Natural killer cell (primary cell): ENCODE results near the gene AUTS2. TPM values are rescaled to one million over a fixed set of nuclear protein-coding genes. Genes with fewer than 3 reads are reported as not detected.

ENCODE experiments used
- ATAC-seq, 3 donors: fragments of 150-1000 bp in 2 of 3; fragments of 200-7000 bp in 1 of 3; cut with Tn5 transposase; 1 replicate in 1 of 3; 2 replicates in 2 of 3; pipeline ENCODE4 v1.10.0; 2021; ENCODE audit warnings: mild to moderate bottlenecking in 2 of 3, moderate library complexity in 2 of 3
- DNase-seq, 2 donors: peaks; one replicate each; pipeline versions ENCODE4 v3.0.0 to v3.0.0-alpha.2; 2013 to 2021; ENCODE audit warnings: mixed read lengths in 1 of 2
- H3K27ac ChIP-seq: one replicate; pipeline ENCODE4 v1.5.1; 2013; ENCODE audit warnings: mild to moderate bottlenecking, low read length
- H3K27me3 ChIP-seq: one replicate; pipeline ENCODE4 v1.6.1; 2013; ENCODE audit warnings: low read length; ENCODE audit not compliant: control insufficient read depth, insufficient read depth
- H3K36me3 ChIP-seq: one replicate; pipeline ENCODE4 v1.6.1; 2013; ENCODE audit warnings: low read length; ENCODE audit not compliant: control insufficient read depth, insufficient read depth
- H3K4me1 ChIP-seq: one replicate; pipeline ENCODE4 v1.6.1; 2013; ENCODE audit warnings: low read length; ENCODE audit not compliant: control insufficient read depth, insufficient read depth
- H3K4me3 ChIP-seq: one replicate; pipeline ENCODE4 v1.5.1; 2013; ENCODE audit warnings: low read length
- H3K9me3 ChIP-seq: one replicate; pipeline ENCODE4 v1.6.1; 2013; ENCODE audit warnings: low read length; ENCODE audit not compliant: control insufficient read depth, insufficient read depth
- H3K27ac Mint-ChIP-seq, 2 donors: one replicate each; pipeline ENCODE4 v1.8.0; 2022; ENCODE audit warnings: mild to moderate bottlenecking in 2 of 2, mixed read lengths in 2 of 2, moderate library complexity in 1 of 2
- H3K27me3 Mint-ChIP-seq, 2 donors: one replicate each; pipeline ENCODE4 v1.8.0; 2022; ENCODE audit warnings: low read depth in 2 of 2, mixed read lengths in 2 of 2
- H3K36me3 Mint-ChIP-seq: one replicate; pipeline ENCODE4 v1.8.0; 2022; ENCODE audit warnings: mixed read lengths
- H3K4me1 Mint-ChIP-seq, 2 donors: one replicate each; pipeline ENCODE4 v1.8.0; 2022; ENCODE audit warnings: mixed read lengths in 2 of 2
- H3K4me3 Mint-ChIP-seq: one replicate; pipeline ENCODE4 v1.8.0; 2022; ENCODE audit warnings: mild to moderate bottlenecking, moderate library complexity, mixed read lengths
- H3K9me3 Mint-ChIP-seq, 2 donors: one replicate each; pipeline ENCODE4 v1.8.0; 2022; ENCODE audit warnings: mixed read lengths in 2 of 2
- CTCF ChIP-seq: fragments of 200-600 bp; IDR thresholded peaks from one replicate; pipeline ENCODE4 v1.8.0; 2022; ENCODE audit warnings: antibody characterized with exemption
- WGBS: methylation state at CpG from one replicate; pipeline ENCODE4 v1.1.7; 2013; ENCODE audit warnings: missing lambda C conversion rate; ENCODE audit not compliant: insufficient coverage; 5-methylcytosine and 5-hydroxymethylcytosine counted together
- intact Hi-C: fragments of 100-400 bp; cut with micrococcal nuclease; formaldehyde crosslinking; loops from one replicate; pipeline ENCODE4 v1.14.2; 2022
- total RNA-seq, 4 donors: library from RNA; stranded (reverse); fragments of 120-200 nt in 1 of 4; gene quantifications; one replicate each; pipeline versions ENCODE4 v1.2.3 to v1.2.4, GENCODE V29; 2013 to 2022

AUTS2 gene
- total RNA-seq, 3 donors from 2014 or later (not counting 1 experiment from before 2014, with no cell fraction given): 147 to 197 (median 155) TPM

GRCh38 chr7:69643708-69644445, 45.6 kb downstream of the AUTS2 start:
- Histone ChIP-seq H3K27me3 (no peaks in the 10 kb centered on the region), H3K4me1 (no peaks in the 10 kb centered on the region), H3K36me3 (no peaks in the 10 kb centered on the region), H3K4me3 (no peak overlapping the region), H3K27ac (no peak overlapping the region), H3K9me3 (no peaks in the 10 kb centered on the region)
- H3K27ac Mint-ChIP-seq: no peak overlapping the region
- no peaks in the 10 kb centered on the region for H3K27me3 Mint-ChIP-seq
- H3K36me3 Mint-ChIP-seq: no peaks in the 10 kb centered on the region
- 73% methylated on average over 3 of the region's 3 CpGs for WGBS
- TF ChIP-seq CTCF: no peak
- no peaks in the 10 kb centered on the region for H3K9me3 Mint-ChIP-seq
- intact Hi-C loops: no loop called here
- ATAC-seq (no peak), DNase-seq (no peak)
- H3K4me1 Mint-ChIP-seq: peaks cover 6 to 18% of the 10 kb centered on the region in 2 donors
- H3K4me3 Mint-ChIP-seq: no peak overlapping the region

GRCh38 chr7:69645683-69646082, 47.4 kb downstream of the AUTS2 start:
- DNase-seq: no peak
- Mint-ChIP-seq H3K4me1 (peaks cover 15 to 26% of the 10 kb centered on the region in 2 donors), H3K36me3 (no peaks in the 10 kb centered on the region), H3K27ac (peak overlapping the region in 1 of 2 donors; percentile 21), H3K9me3 (no peaks in the 10 kb centered on the region), H3K27me3 (peaks cover 0 to 6% of the 10 kb centered on the region in 2 donors), H3K4me3 (no peak overlapping the region)
- no peaks in the 10 kb centered on the region for H3K9me3 ChIP-seq
- WGBS: 61% methylated on average over 3 of the region's 4 CpGs
- no peaks in the 10 kb centered on the region for H3K27me3 ChIP-seq
- intact Hi-C loops: no loop called here
- no peak overlapping the region for H3K27ac ChIP-seq
- ATAC-seq: no peak
- H3K4me3 ChIP-seq: no peak overlapping the region
- no peaks in the 10 kb centered on the region for H3K36me3 ChIP-seq
- H3K4me1 ChIP-seq: peaks cover 4% of the 10 kb centered on the region
- no peak for TF ChIP-seq CTCF

GRCh38 chr7:69651101-69651590, 52.9 kb downstream of the AUTS2 start:
- DNase-seq: peak; percentile 44 to 54
- H3K4me1 Mint-ChIP-seq: peaks cover 47 to 51% of the 10 kb centered on the region in 2 donors
- WGBS: 27% methylated on average over 6 of the region's 7 CpGs
- Histone ChIP-seq H3K27me3 (no peaks in the 10 kb centered on the region), H3K36me3 (no peaks in the 10 kb centered on the region), H3K4me3 (no peak overlapping the region), H3K9me3 (no peaks in the 10 kb centered on the region), H3K4me1 (peaks cover 14% of the 10 kb centered on the region), H3K27ac (peak overlapping the region; percentile 50)
- no peaks in the 10 kb centered on the region for H3K9me3 Mint-ChIP-seq
- peak overlapping the region; percentile 74 for H3K4me3 Mint-ChIP-seq
- ATAC-seq: peak; percentile 91 to 94 (median 94)
- TF ChIP-seq CTCF: no peak
- no peaks in the 10 kb centered on the region for H3K36me3 Mint-ChIP-seq
- H3K27me3 Mint-ChIP-seq: peaks cover 0 to 6% of the 10 kb centered on the region in 2 donors
- intact Hi-C loops: loop anchor here (2.0 kb wide), 1 partner anchor 46 kb away; no protein-coding TSS in a partner anchor
- H3K27ac Mint-ChIP-seq: peak overlapping the region; percentile 82 to 84
